Myometrial cell (primary cell): Measurements from ENCODE around the gene BBS5. TPM values are rescaled to one million over a fixed set of nuclear protein-coding genes. Genes with fewer than 3 reads are reported as not detected.

Experiments used
- total RNA-seq: library from RNA; depleted of rRNA; stranded (reverse); fragments of >200 nt; gene quantifications from 2 replicates; pipeline ENCODE4 v1.2.3, GENCODE V29; 2015

Gene BBS5
- 4.9 and 6.2 TPM in 2 replicates for total RNA-seq

GRCh38 chr2:169479257-169480078 lies at the start of gene BBS5:
BBS5 (plus strand) TSS chr2:169479494; CDS start chr2:169479554, 60 bp downstream.

GRCh38 chr2:169509298-169509885 lies 30.1 kb downstream of the BBS5 start, which contains the start of gene KLHL41:
KLHL41 (plus strand) TSS chr2:169509702; CDS start chr2:169509779, 77 bp downstream.

Other genes with a start within 250 kb of the BBS5 start
- gene LRP2, start 117.0 kb upstream of the BBS5 start, total RNA-seq = not detected in 2 replicates
- 0.29 and 0.35 TPM in 2 replicates for gene KLHL41, start 30.2 kb downstream of the BBS5 start, total RNA-seq
- gene FASTKD1, start 94.4 kb downstream of the BBS5 start, total RNA-seq = 7.8 and 8.1 TPM in 2 replicates
- 12.4 and 20.6 TPM in 2 replicates for gene PPIG, start 104.9 kb downstream of the BBS5 start, total RNA-seq
- not detected in 2 replicates for gene CFAP210, start 214.9 kb downstream of the BBS5 start, total RNA-seq
- 0.58 and 2.5 TPM in 2 replicates for gene PHOSPHO2, start 215.0 kb downstream of the BBS5 start, total RNA-seq